SK-N-SH treated with all-trans-retinoic acid at 6 μM for 48 hours (cell line): Measurements from ENCODE around the gene IFNAR2.

Experiments
- RARB ChIP-seq: fragments of 250-450 bp; sonication (Bioruptor Pico); IDR thresholded peaks from 2 replicates; pipeline ENCODE4 v1.8.0; 2021; ENCODE audit warnings: mild to moderate bottlenecking, moderate library complexity
- TOX ChIP-seq: fragments of 250-450 bp; sonication (Bioruptor Pico); IDR thresholded peaks from 2 replicates; pipeline ENCODE4 v1.8.0; 2021; ENCODE audit warnings: mild to moderate bottlenecking, moderate library complexity, borderline replicate concordance

- no peak for TF ChIP-seq RARB (CRISPR knock-in tag)
- no peak for TF ChIP-seq TOX
Observed at GRCh38 chr21:33211732-33212131, 18.0 kb upstream of the IFNAR2 start.
